HEK293T (cell line): Measurements from ENCODE around the gene RTP5.

Source experiments
- ARNT ChIP-seq: fragments of 450-650 bp; IDR thresholded peaks from 2 replicates; pipeline ENCODE4 v1.6.1; 2017; ENCODE audit warnings: mild to moderate bottlenecking
- BHLHE40 ChIP-seq: fragments of 450-650 bp; IDR thresholded peaks from 2 replicates; pipeline ENCODE4 v1.6.1; 2016; ENCODE audit warnings: mild to moderate bottlenecking, moderate library complexity, borderline replicate concordance
- CTBP1 ChIP-seq: fragments of 450-650 bp; IDR thresholded peaks from 2 replicates; pipeline ENCODE4 v1.6.1; 2016; ENCODE audit warnings: borderline replicate concordance
- FOXA1 ChIP-seq: fragments of 450-650 bp; IDR thresholded peaks from 2 replicates; pipeline ENCODE4 v1.6.1; 2016; ENCODE audit warnings: mild to moderate bottlenecking
- FOXK2 ChIP-seq: fragments of 450-650 bp; IDR thresholded peaks from 2 replicates; pipeline ENCODE4 v1.6.1; 2016; ENCODE audit warnings: mild to moderate bottlenecking
- FOXM1 ChIP-seq: fragments of 450-650 bp; IDR thresholded peaks from 2 replicates; pipeline ENCODE4 v1.6.1; 2017; ENCODE audit warnings: mild to moderate bottlenecking, borderline replicate concordance
- HDGF ChIP-seq: fragments of 450-650 bp; IDR thresholded peaks from 2 replicates; pipeline ENCODE4 v1.6.1; 2017; ENCODE audit warnings: antibody characterized with exemption, borderline replicate concordance
- L3MBTL2 ChIP-seq: fragments of 450-650 bp; conservative IDR thresholded peaks from 2 replicates; pipeline ENCODE4 v1.6.1; 2016; ENCODE audit warnings: mild to moderate bottlenecking
- LEF1 ChIP-seq: fragments of 450-650 bp; IDR thresholded peaks from 2 replicates; pipeline ENCODE4 v1.6.1; 2017; ENCODE audit warnings: mild to moderate bottlenecking, borderline replicate concordance
- NFRKB ChIP-seq: fragments of 450-650 bp; IDR thresholded peaks from 2 replicates; pipeline ENCODE4 v1.6.1; 2016; ENCODE audit warnings: mild to moderate bottlenecking, moderate library complexity
- PKNOX1 ChIP-seq: fragments of 450-650 bp; IDR thresholded peaks from 2 replicates; pipeline ENCODE4 v1.6.1; 2016
- SP1 ChIP-seq: fragments of 450-650 bp; IDR thresholded peaks from 2 replicates; pipeline ENCODE4 v1.6.1; 2017
- SUZ12 ChIP-seq: fragments of 450-650 bp; IDR thresholded peaks from 2 replicates; pipeline ENCODE4 v1.6.1; 2016; ENCODE audit warnings: mild to moderate bottlenecking
- ZNF384 ChIP-seq: fragments of 450-650 bp; IDR thresholded peaks from 2 replicates; pipeline ENCODE4 v1.6.1; 2016

- TF ChIP-seq NFRKB (no peak), ZNF384 (no peak), SUZ12 (no peak), FOXK2 (no peak), HDGF (no peak), FOXM1 (no peak), BHLHE40 (no peak), L3MBTL2 (no peak), SP1 (no peak), ARNT (no peak), CTBP1 (no peak), LEF1 (no peak), PKNOX1 (no peak), FOXA1 (no peak)
Measured at GRCh38 chr2:241909769-241910168, 40.2 kb downstream of the RTP5 start.
